Measurements from ENCODE around the gene ITPR2.

ITPR2 gene

GRCh38 chr12:26696613-26697092 lies 136.3 kb downstream of the ITPR2 start:
- H3K4me1 Mint-ChIP-seq (ENCODE audit: low read depth), result peaks cover 4% of the 10 kb centered on the region
- H3K27me3 Mint-ChIP-seq (ENCODE audit: low read depth), result no peaks in the 10 kb centered on the region
- no peaks in the 10 kb centered on the region for H3K9me3 Mint-ChIP-seq
- H3K27ac Mint-ChIP-seq, result no peak overlapping the region
- peaks cover 45% of the 10 kb centered on the region for H3K36me3 Mint-ChIP-seq (ENCODE audit: low read depth)
- H3K4me3 Mint-ChIP-seq, result no peak overlapping the region

- H3K9me3 Mint-ChIP-seq, result no peaks in the 10 kb centered on the region
- no peak overlapping the region for H3K27ac Mint-ChIP-seq
- H3K36me3 Mint-ChIP-seq (ENCODE audit: low read depth), result peaks cover 45% of the 10 kb centered on the region
- H3K4me1 Mint-ChIP-seq (ENCODE audit: low read depth), result peaks cover 6% of the 10 kb centered on the region
- H3K27me3 Mint-ChIP-seq (ENCODE audit: low read depth), result no peaks in the 10 kb centered on the region
- no peak overlapping the region for H3K4me3 Mint-ChIP-seq
Measured at GRCh38 chr12:26696048-26696612, 136.9 kb downstream of the ITPR2 start.

- Mint-ChIP-seq H3K4me3 (no peak overlapping the region), H3K9me3 (no peaks in the 10 kb centered on the region), H3K36me3 (ENCODE audit: low read depth) (peaks cover 43% of the 10 kb centered on the region), H3K4me1 (ENCODE audit: low read depth) (peaks cover 6% of the 10 kb centered on the region), H3K27me3 (ENCODE audit: low read depth) (no peaks in the 10 kb centered on the region), H3K27ac (no peak overlapping the region)
Measured at GRCh38 chr12:26694402-26694801, 138.6 kb downstream of the ITPR2 start.

GRCh38 chr12:26692407-26692806 lies 140.6 kb downstream of the ITPR2 start:
- Mint-ChIP-seq H3K9me3 (no peaks in the 10 kb centered on the region), H3K36me3 (ENCODE audit: low read depth) (peaks cover 33% of the 10 kb centered on the region), H3K27ac (no peak overlapping the region), H3K4me1 (ENCODE audit: low read depth) (peaks cover 6% of the 10 kb centered on the region), H3K27me3 (ENCODE audit: low read depth) (no peaks in the 10 kb centered on the region), H3K4me3 (no peak overlapping the region)

- Mint-ChIP-seq H3K4me3 (no peak overlapping the region), H3K27me3 (ENCODE audit: low read depth) (no peaks in the 10 kb centered on the region), H3K27ac (no peak overlapping the region), H3K36me3 (ENCODE audit: low read depth) (peaks cover 30% of the 10 kb centered on the region), H3K4me1 (ENCODE audit: low read depth) (peaks cover 2% of the 10 kb centered on the region), H3K9me3 (no peaks in the 10 kb centered on the region)
Measured at GRCh38 chr12:26691234-26691970, 141.6 kb downstream of the ITPR2 start.

- Mint-ChIP-seq H3K4me3 (no peak overlapping the region), H3K9me3 (no peaks in the 10 kb centered on the region), H3K4me1 (ENCODE audit: low read depth) (peaks cover 2% of the 10 kb centered on the region), H3K36me3 (ENCODE audit: low read depth) (peaks cover 27% of the 10 kb centered on the region), H3K27me3 (ENCODE audit: low read depth) (no peaks in the 10 kb centered on the region), H3K27ac (no peak overlapping the region)
Measured at GRCh38 chr12:26690601-26691000, 142.4 kb downstream of the ITPR2 start.

GRCh38 chr12:26689281-26689841 lies 143.6 kb downstream of the ITPR2 start:
- Mint-ChIP-seq H3K27me3 (ENCODE audit: low read depth) (no peaks in the 10 kb centered on the region), H3K27ac (no peak overlapping the region), H3K9me3 (no peaks in the 10 kb centered on the region), H3K4me1 (ENCODE audit: low read depth) (peaks cover 2% of the 10 kb centered on the region), H3K4me3 (no peak overlapping the region), H3K36me3 (ENCODE audit: low read depth) (peaks cover 20% of the 10 kb centered on the region)

GRCh38 chr12:26688344-26688904 lies 144.6 kb downstream of the ITPR2 start:
- Mint-ChIP-seq H3K4me1 (ENCODE audit: low read depth) (peaks cover 2% of the 10 kb centered on the region), H3K27me3 (ENCODE audit: low read depth) (no peaks in the 10 kb centered on the region), H3K27ac (no peak overlapping the region), H3K36me3 (ENCODE audit: low read depth) (peaks cover 14% of the 10 kb centered on the region), H3K4me3 (no peak overlapping the region), H3K9me3 (no peaks in the 10 kb centered on the region)

GRCh38 chr12:26686408-26686807 lies 146.6 kb downstream of the ITPR2 start:
- no peaks in the 10 kb centered on the region for H3K27me3 Mint-ChIP-seq (ENCODE audit: low read depth)
- peaks cover 15% of the 10 kb centered on the region for H3K36me3 Mint-ChIP-seq (ENCODE audit: low read depth)
- no peaks in the 10 kb centered on the region for H3K9me3 Mint-ChIP-seq
- H3K4me3 Mint-ChIP-seq, result no peak overlapping the region
- H3K27ac Mint-ChIP-seq, result no peak overlapping the region
- H3K4me1 Mint-ChIP-seq (ENCODE audit: low read depth), result no peaks in the 10 kb centered on the region

GRCh38 chr12:26684101-26684500 lies 148.9 kb downstream of the ITPR2 start:
- Mint-ChIP-seq H3K4me3 (no peak overlapping the region), H3K4me1 (ENCODE audit: low read depth) (no peaks in the 10 kb centered on the region)

GRCh38 chr12:26683443-26683842 lies 149.6 kb downstream of the ITPR2 start:
- H3K27me3 Mint-ChIP-seq (ENCODE audit: low read depth), result no peaks in the 10 kb centered on the region
- no peaks in the 10 kb centered on the region for H3K4me1 Mint-ChIP-seq (ENCODE audit: low read depth)
- no peak overlapping the region for H3K27ac Mint-ChIP-seq
- H3K36me3 Mint-ChIP-seq (ENCODE audit: low read depth), result peaks cover 15% of the 10 kb centered on the region
- H3K9me3 Mint-ChIP-seq, result no peaks in the 10 kb centered on the region
- H3K4me3 Mint-ChIP-seq, result no peak overlapping the region

More at GRCh38 chr12:26684101-26684500, 148.9 kb downstream of the ITPR2 start:
- Mint-ChIP-seq H3K27me3 (ENCODE audit: low read depth) (no peaks in the 10 kb centered on the region), H3K9me3 (no peaks in the 10 kb centered on the region), H3K27ac (no peak overlapping the region), H3K36me3 (ENCODE audit: low read depth) (peaks cover 15% of the 10 kb centered on the region)

- no peaks in the 10 kb centered on the region for H3K27me3 Mint-ChIP-seq (ENCODE audit: low read depth)
- peaks cover 10% of the 10 kb centered on the region for H3K36me3 Mint-ChIP-seq (ENCODE audit: low read depth)
- no peak overlapping the region for H3K27ac Mint-ChIP-seq
- no peak overlapping the region for H3K4me3 Mint-ChIP-seq
- no peaks in the 10 kb centered on the region for H3K4me1 Mint-ChIP-seq (ENCODE audit: low read depth)
- no peaks in the 10 kb centered on the region for H3K9me3 Mint-ChIP-seq
Measured at GRCh38 chr12:26680727-26681455, 152.1 kb downstream of the ITPR2 start.

GRCh38 chr12:26678697-26679660 lies 154.0 kb downstream of the ITPR2 start:
- peaks cover 6% of the 10 kb centered on the region for H3K36me3 Mint-ChIP-seq (ENCODE audit: low read depth)
- H3K4me1 Mint-ChIP-seq (ENCODE audit: low read depth), result no peaks in the 10 kb centered on the region
- H3K27me3 Mint-ChIP-seq (ENCODE audit: low read depth), result no peaks in the 10 kb centered on the region
- no peak overlapping the region for H3K27ac Mint-ChIP-seq
- no peak overlapping the region for H3K4me3 Mint-ChIP-seq
- H3K9me3 Mint-ChIP-seq, result no peaks in the 10 kb centered on the region
